NCI-H2107 (cell line): ENCODE measurements around the gene GOLIM4.
A peak's percentile ranks its signal among the peaks of the same experiment; 100 is the strongest.
"Not testable (repeated sequence)": the region's sequence is repeated elsewhere in the genome, so short reads cannot be mapped to it uniquely, and the experiment has no call there.

Source experiments
- DNase-seq: peaks from one replicate; lab custom pipeline; 2025; lab: John Stamatoyannopoulos, UW

The GOLIM4 gene

DNA sequence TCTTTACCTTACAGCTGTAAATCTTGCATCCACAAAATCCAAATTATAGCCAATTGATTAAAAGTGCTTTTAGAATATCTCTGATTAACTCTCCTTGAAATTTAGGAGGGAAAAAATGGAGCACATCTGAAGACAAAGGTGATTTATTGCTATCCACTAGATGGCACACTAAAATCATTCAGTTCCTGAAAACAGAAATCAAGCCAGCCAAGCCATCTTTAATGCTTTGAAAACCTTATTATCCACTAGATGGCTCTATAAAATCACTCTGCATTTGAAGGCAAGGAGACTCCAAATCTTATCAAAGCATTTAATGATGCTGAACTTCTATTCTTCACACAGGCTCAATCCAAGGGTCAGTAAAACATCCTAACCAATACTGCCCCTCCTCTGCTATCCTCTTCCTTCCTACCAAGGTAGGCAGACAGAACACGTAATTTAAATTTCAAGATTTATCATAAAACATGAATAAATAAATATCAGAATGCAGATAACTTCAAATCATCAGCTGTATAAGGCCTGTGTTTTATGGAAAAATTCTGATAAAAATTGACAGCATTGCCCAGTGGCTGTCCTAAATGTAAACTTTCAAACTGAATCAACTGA lies 48.4 kb downstream of the GOLIM4 start:
- peak; percentile 88 for DNase-seq

DNA sequence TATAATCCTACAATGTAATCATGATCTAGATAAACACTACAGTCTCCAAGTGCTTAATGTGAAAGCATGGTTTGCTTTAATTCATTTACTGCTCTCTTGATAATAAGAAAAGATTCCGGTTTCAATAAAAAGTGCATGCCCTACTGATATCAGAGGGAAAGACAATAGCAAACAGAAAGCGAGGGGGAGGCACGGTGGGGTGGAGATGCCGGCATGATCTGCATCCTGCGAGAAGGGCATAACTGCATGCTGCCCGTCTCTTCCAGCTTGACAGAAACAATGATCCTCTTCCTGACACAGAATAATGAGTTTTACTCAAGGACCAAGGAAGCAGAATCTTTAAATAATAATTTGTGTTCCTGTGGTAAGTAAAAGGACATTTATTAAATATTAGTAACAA lies 51.7 kb downstream of the GOLIM4 start:
- DNase-seq: no peak

- DNase-seq: peak; percentile 88
Observed at GRCh38 chr3:168040607-168041208, 55.0 kb downstream of the GOLIM4 start.

GRCh38 chr3:168037020-168037419 lies 58.7 kb downstream of the GOLIM4 start:
- no peak for DNase-seq

DNA sequence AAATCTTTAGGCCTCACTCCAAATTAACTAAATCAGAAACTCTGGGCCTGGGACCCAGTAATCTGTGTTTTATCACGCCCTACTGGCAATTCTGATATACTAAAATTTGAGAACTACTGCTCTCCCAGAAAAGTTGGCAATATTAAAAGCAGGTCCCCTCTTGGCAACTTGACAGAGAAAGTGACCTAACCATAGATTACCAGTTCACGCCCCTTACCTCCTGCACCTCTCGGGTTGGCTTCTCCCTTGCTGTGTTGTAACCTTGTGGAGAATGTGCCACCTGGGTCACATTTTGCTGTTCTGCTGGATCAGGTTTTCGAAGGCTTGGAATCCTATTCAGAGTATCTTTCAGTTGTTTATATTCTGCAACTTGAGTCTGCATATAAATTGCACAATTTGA lies 59.1 kb downstream of the GOLIM4 start:
- no peak for DNase-seq

GRCh38 chr3:168034152-168034928 lies 61.4 kb downstream of the GOLIM4 start:
- no peak for DNase-seq

DNA sequence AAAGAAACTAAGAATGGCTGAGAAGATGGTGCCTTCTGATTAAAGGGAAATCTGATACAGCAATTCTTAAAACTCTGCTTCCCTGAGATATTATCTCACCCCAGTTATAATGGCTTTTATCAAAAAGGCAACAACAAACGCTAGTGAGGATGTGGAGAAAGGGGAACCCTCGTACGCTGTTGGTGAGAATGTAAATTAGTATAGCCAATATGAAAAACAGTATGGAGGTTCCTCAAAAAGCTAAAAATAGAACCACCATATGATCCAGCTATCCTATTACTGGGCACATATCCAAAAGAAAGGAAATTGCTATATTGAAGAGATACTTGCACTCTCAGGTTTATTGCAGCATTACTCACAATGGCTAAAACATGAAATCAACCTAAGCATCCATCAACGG lies 65.1 kb downstream of the GOLIM4 start:
- DNase-seq: peak; percentile 61

- DNase-seq: peak; percentile 63
Observed at GRCh38 chr3:168029705-168030104, 66.0 kb downstream of the GOLIM4 start.

- DNase-seq: no peak
Observed at GRCh38 chr3:168028086-168028485, 67.6 kb downstream of the GOLIM4 start.

GRCh38 chr3:168026764-168027163 lies 69.0 kb downstream of the GOLIM4 start:
- no peak for DNase-seq

DNA sequence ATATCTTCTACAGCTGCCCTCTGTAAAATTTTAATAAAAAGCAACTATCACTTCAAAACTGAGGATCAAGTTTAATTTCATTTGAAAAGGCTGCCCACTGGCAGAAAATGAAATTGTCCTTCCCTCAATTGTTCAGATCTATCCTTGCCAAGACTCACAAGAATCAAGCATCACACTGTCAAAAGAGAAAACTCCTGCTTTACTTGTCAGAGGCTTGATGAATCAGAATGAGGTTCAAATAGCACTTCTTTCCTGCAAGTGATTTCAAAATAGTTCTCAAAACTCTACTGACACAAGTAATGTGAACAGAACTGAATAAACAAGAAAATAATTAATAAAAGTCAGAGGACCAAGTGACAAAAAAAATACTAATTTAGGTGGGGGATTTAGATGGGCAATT lies 70.6 kb downstream of the GOLIM4 start:
- no peak for DNase-seq

DNA sequence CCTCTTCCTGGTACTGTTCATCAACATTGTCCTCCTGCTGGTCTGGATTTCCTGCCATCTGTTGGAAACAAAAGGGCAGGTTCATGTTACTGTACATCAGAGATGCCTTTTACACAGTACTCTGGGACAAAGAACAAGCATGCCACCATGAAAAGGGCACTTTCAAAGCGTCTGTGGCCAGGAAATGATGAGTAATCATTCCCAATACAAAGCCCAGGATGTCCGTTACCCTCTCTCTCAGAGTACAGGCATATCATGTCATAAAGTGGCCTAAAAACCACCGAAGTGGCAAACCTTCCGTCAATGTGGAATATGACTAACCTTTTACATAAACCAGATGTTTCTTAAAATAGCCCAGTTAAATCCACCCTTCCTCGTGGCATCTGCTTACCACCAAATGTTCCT lies 71.2 kb downstream of the GOLIM4 start:
- peak; percentile 88 for DNase-seq

- DNase-seq: no peak
Observed at GRCh38 chr3:168021737-168022450, 73.8 kb downstream of the GOLIM4 start.

GRCh38 chr3:168011280-168011679 lies 84.4 kb downstream of the GOLIM4 start:
- not testable (repeated sequence) for DNase-seq

- no peak for DNase-seq
Observed at GRCh38 chr3:168006584-168006983, 89.1 kb downstream of the GOLIM4 start.

- DNase-seq: no peak
Observed at GRCh38 chr3:168003911-168004310, 91.8 kb downstream of the GOLIM4 start.

- no peak for DNase-seq
Observed at GRCh38 chr3:168002786-168003368, 92.8 kb downstream of the GOLIM4 start.

DNA sequence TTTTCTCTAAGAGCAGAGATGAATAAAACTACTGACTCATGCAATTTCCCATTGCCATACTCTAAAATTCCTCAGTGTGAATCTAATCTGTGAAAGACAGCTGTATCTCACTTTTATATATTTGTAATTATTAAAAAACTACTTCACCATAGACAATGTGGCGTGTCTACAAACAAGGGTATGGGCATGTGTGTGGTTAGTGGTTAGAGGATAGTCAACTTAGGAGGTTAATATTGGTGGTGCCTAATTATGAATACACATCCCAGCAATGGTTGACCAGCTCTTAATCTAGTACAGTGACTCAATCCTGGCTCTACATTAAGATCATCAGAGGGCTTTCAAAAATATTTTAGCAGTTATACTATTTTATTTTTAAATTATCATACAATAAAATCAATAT lies 94.5 kb downstream of the GOLIM4 start:
- no peak for DNase-seq

DNA sequence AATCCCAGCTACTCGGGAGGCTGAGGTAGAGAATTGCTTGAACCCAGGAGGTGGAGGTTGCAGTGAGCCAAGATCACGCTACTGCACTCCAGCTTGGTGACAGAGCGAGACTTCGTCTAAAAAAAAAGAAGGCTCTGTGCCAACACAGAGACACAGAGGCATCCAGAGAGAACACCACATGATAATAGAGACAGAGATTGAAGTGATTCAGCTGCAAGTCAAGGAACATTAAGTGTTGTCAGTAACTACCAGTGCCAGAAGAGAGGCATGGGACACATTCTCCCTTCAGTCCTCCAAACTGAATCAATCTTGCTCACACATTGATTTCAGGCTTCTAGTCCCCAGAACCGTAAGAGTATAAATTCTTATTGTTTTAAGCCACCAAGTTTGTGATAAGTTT lies 97.5 kb downstream of the GOLIM4 start:
- DNase-seq: no peak

- no peak for DNase-seq
Observed at GRCh38 chr3:167996514-167996913, 99.2 kb downstream of the GOLIM4 start.

GRCh38 chr3:167992381-167992780 lies 103.3 kb downstream of the GOLIM4 start:
- DNase-seq: no peak

- DNase-seq: no peak
Observed at GRCh38 chr3:167991213-167991612, 104.5 kb downstream of the GOLIM4 start.
